NT2/D1 (cell line): ENCODE data around the gene TSPAN31.

ENCODE experiments used
- SUZ12 ChIP-seq: IDR thresholded peaks from 2 replicates; pipeline ENCODE4 v1.6.1; 2011; ENCODE audit not compliant: insufficient read length, insufficient read depth; ENCODE audit errors: extremely low read depth
- YY1 ChIP-seq: IDR thresholded peaks from 2 replicates; pipeline ENCODE4 v1.6.1; 2011; ENCODE audit not compliant: insufficient read length, insufficient read depth
- ZNF274 ChIP-seq: IDR thresholded peaks from 2 replicates; pipeline ENCODE4 v1.6.1; 2011; ENCODE audit warnings: mild to moderate bottlenecking, low read depth, low read length

GRCh38 chr12:57743769-57744168 lies 1.1 kb upstream of the TSPAN31 start:
- TF ChIP-seq YY1 (no peak), SUZ12 (no peak), ZNF274 (no peak)
